Stimulated activated CD8-positive, alpha-beta memory T cell treated with anti-CD3 and anti-CD28 coated beads, Interleukin-12 subunit alpha, Interleukin-12 subunit beta, amount 100 ng/mL, for 24 hours (primary cell): ENCODE data around the gene FTO.
A peak's percentile ranks its signal among the peaks of the same experiment; 100 is the strongest.

Experiments used
- DNase-seq: peaks from one replicate; pipeline ENCODE4 v3.0.0-alpha.2; 2020; ENCODE audit errors: extremely low read depth

FTO gene

DNA sequence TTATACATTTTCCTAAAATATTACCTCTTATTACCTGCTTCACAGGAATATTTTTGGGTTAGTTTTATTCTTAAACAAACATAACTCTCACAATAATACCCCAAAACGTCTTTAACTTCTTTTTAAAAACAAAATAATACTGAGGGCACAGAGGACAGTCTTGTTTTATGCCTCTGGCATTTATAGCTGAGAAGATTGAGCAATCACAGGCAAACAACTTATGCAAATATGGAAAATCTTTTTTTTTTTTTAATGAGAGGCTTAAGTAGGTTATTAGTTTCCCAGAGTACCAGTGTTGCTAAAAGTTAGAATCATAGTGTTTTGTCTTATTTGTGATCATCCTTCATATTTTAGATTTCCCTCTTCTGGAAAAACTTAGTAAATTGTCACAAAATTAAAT is 195.0 kb downstream of the FTO start:
- no peak for DNase-seq

DNA sequence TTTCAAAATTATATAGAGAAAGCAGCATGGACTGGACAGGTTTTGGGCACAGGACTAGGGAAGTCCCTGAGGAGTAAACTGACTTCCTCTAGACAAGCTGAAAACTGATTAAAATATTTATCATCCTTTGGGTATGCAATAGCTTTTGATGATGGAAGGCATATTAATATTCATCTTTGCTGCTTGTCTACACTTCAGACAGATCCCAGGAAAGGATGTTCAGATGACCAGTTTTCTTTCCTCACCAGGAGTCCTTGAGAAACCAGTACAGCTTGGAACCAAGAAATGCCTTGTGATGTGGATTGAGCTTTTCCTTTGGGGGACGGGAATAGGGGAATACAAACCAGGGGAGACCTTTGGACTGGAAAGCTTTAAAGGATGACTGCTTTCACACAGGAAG is 195.5 kb downstream of the FTO start:
- no peak for DNase-seq

GRCh38 chr16:53900667-53901066 is 196.7 kb downstream of the FTO start:
- no peak for DNase-seq

- no peak for DNase-seq
These were observed 197.5 kb downstream of the FTO start for GRCh38 chr16:53901408-53901807.

DNA sequence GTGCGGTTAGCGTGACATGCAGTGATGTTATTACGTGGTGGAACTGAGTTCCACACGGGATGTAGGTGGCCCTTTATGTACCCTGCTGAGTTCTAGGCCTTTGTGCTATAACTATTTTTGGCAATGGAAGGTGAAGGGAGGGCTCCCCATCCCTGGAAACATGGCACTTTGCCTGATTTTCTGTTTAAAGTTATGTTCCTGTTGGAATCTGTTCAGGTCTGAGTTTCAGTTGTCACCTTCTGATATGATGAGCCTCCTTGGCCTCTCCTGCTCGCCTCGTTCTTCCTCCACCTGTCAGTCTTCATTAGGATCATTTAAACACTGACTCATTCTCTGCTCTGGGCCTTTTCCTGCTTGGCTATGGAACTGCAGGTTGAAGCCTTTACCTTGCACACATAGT is 200.6 kb downstream of the FTO start:
- no peak for DNase-seq

DNA sequence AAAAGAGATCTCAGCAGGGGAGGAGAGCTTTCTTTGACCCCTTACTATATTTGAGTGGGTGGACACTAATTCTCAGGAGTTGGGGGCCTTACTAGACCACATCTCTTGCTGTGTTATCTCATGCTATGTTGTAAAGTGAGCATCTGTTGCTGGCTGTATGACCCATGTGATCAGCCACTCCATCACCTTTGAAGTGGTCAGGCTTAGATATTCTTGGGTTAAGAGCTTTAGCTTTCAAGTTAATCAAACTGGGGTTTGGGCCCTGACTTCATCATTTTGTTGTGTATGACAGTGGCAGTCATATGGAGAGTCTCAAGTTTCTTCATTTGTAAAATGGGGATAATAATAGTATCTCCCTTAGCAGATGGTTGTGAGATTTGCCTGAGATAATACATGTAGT is 201.1 kb downstream of the FTO start:
- no peak for DNase-seq

- DNase-seq, result no peak
These were observed 204.8 kb downstream of the FTO start for GRCh38 chr16:53908731-53909130.

- DNase-seq, result no peak
These were observed 207.0 kb downstream of the FTO start for GRCh38 chr16:53910990-53911389.

GRCh38 chr16:53911513-53911912 is 207.6 kb downstream of the FTO start:
- DNase-seq, result no peak

- DNase-seq, result peak; percentile 22
These were observed 208.2 kb downstream of the FTO start for GRCh38 chr16:53912155-53912554.

- no peak for DNase-seq
These were observed 209.3 kb downstream of the FTO start for GRCh38 chr16:53913099-53913870.

DNA sequence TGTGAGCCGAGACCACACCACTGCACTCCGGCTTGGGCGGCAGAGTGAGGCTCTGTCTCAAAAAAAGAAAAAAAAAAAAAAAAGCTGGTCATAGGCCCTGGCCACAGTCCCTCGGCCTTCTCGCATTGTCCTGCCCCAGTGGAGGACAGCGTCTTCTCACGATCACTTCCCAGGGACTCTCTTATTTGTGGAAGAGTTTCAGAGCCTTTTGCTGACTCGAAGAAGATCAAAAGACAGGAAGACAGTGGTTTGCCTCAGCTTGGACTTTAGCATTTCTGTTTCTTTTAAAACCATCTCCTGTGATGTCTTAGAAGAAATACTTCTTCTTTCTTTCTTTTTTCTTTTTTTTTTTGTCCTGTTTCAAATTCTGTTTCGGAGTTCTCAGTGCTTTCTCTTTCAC is 210.0 kb downstream of the FTO start:
- no peak for DNase-seq

- no peak for DNase-seq
These were observed 210.8 kb downstream of the FTO start for GRCh38 chr16:53914736-53915135.

GRCh38 chr16:53915452-53916160 is 211.7 kb downstream of the FTO start:
- no peak for DNase-seq

DNA sequence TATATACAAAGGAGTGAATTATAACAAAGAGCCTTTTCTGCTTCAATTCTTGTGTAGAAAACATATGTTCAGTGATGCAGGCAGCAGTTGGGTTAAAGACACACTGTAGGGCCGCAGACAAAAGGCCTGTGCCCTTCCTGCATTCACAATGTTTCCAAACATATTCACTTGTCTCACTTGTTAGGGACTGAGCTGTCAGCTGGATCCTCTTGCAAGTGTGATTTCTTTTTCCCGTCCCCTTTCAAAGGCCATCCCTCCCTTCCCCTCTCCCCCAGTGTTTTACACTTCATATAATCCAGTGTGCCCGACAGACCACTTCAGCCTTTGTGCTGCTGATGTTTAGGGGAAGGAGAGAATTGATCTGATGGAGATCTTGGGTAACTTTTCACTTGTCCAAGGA is 217.0 kb downstream of the FTO start:
- DNase-seq, result no peak

- no peak for DNase-seq
These were observed 218.3 kb downstream of the FTO start for GRCh38 chr16:53922067-53922806.

- DNase-seq, result no peak
These were observed 219.0 kb downstream of the FTO start for GRCh38 chr16:53922807-53923571.

- DNase-seq, result no peak
These were observed 220.6 kb downstream of the FTO start for GRCh38 chr16:53924331-53925106.

GRCh38 chr16:53925107-53925410 is 221.1 kb downstream of the FTO start:
- no peak for DNase-seq

- no peak for DNase-seq
These were observed 221.6 kb downstream of the FTO start for GRCh38 chr16:53925526-53925925.

- no peak for DNase-seq
These were observed 222.3 kb downstream of the FTO start for GRCh38 chr16:53926209-53926608.
